HG02981 (cell line): ENCODE results near the gene ADGRL3.
"Not testable (repeated sequence)": the region's sequence is repeated elsewhere in the genome, so short reads cannot be mapped to it uniquely, and the experiment has no call there.

ENCODE experiments used
- ATAC-seq: cut with Tn5 transposase; IDR thresholded peaks from one replicate; pipeline ENCODE4 v1.9.1; 2021; ENCODE audit warnings: mild to moderate bottlenecking, moderate library complexity; ENCODE audit not compliant: unreplicated experiment

The ADGRL3 gene

DNA sequence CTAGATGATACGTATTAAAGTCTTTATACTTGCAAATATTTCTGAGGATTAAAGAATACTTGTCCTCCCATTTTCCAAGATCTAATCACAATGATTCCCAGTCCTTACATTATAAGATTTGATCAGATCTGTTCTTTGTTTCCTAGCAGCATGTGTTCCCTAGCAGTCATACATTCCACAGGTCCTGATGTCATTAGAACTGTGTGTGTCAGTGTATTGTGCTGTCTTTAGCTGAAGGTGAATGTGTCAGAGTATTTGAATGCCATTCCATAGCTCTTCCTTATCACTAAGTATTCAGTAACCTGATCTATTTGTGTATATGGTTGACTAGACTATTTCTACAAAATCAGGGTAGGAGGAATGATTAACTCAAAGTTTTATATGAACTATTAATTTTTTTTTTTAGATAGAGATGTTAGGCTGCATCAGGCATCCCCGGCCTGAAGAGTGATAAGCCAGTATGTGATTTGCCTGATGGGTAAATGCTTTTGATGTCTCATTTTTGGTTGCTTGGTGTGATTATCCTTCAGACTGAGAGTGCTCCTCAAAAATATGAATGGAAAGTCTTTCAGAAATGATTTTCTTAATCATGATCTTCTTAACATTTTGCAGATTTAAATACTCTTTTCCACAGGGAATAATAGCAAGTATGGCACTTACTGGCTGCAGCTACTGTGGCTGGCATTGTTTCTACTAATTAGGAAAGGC lies 4.4 kb downstream of the ADGRL3 start:
- no peak for ATAC-seq

DNA sequence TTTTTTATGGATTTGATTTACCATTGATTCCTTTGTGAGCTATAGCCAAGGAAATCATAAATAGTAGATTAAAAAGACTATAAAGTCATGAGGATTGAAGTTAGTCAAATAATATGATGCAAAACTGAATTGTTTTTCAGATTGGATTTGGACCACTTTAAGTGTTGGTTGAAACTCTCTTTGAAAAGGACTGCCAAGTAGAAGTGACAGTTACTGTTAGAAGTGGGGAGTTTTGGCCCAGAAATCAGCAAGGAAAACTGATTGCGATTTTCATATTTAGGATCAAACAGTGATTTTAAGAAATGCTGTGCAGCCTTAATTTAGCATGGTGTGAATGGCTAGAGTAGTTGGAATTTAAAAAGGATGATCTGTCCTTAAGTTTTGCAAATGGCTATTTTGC lies 4.9 kb downstream of the ADGRL3 start:
- no peak for ATAC-seq

GRCh38 chr4:61207156-61207555 lies 7.0 kb downstream of the ADGRL3 start:
- ATAC-seq, result not testable (repeated sequence)

GRCh38 chr4:61210186-61210939 lies 10.2 kb downstream of the ADGRL3 start:
- no peak for ATAC-seq

- no peak for ATAC-seq
These were observed 11.7 kb downstream of the ADGRL3 start for GRCh38 chr4:61211781-61212180.

DNA sequence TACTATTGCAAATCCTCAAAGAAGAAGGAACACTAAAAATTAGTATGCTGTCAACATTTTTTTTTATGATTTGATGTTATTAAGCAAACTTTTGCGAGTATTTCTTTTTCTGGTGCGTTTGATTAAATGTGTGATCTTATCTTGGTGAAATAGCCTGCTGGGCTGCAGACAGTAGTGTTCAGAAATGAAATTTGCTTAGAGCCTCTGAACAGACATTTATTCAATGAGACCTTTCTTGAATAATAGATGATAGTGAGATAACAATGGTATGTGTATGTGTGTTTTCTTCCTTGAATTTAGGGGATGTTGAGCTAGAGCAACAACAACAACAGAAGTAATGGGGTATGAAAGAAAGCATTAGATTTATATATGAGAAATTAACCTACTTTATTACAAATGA lies 12.7 kb downstream of the ADGRL3 start:
- no peak for ATAC-seq

GRCh38 chr4:61214680-61215079 lies 14.6 kb downstream of the ADGRL3 start:
- no peak for ATAC-seq

DNA sequence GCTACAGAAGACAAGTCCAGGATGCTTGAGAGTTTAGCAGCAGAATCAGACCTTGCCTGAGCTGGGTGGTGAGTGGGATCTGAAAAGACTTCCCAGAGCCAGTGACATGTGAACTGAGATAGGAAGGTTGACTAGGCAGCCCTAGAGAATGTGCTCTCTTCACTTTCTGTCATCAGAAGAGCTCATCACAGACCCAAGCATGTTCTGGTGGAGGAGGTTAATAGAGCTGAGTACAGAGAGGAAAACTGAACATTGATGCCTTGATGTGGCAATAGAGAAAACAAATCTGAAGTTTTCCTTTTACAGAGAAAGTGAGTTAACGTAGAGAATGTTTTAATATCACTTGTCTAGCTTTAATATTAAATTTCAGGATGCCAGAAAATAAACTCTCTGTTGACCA lies 17.1 kb downstream of the ADGRL3 start:
- ATAC-seq, result no peak

- ATAC-seq, result no peak
These were observed 20.4 kb downstream of the ADGRL3 start for GRCh38 chr4:61220556-61220955.

DNA sequence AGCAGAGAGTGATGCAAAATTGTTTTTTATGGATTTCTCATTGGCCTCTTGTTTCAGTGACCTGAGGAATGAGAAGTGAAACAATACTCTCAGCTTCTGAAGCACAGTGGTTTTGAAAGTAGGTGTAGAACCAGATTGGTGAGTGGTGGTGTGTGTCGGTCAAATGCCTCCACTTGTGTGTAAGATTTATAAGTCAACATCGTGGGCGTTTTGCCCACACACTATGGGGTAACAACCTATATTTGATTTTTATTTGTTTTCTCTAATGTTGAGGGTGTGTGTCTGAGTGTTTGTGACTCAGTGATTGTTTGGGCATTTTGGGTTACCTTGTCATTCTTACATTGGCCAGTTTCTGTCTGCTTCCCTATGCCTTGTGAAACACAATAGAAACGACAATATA lies 23.3 kb downstream of the ADGRL3 start:
- ATAC-seq, result no peak

GRCh38 chr4:61224573-61224972 lies 24.4 kb downstream of the ADGRL3 start:
- ATAC-seq, result no peak

- ATAC-seq, result no peak
These were observed 25.5 kb downstream of the ADGRL3 start for GRCh38 chr4:61225656-61226055.

- ATAC-seq, result no peak
These were observed 31.3 kb downstream of the ADGRL3 start for GRCh38 chr4:61231421-61231820.

DNA sequence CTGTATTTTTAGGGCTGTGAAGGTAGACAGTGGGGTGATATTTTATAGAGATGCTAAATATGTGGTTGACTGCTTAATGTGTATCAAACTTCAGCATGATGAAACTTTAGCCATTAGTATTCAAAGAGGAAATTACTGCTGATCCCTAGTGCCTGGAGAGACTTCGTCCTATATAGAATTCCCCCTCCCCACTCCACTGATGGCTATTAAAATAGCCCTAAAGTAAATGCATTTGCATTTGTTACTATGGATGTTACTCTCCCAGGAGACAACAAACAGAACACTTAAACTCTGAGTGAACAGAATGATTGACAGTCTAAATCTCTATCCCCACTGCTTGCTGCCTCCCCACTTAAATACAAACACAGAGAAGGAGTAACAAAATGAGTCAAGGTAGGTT lies 39.1 kb downstream of the ADGRL3 start:
- no peak for ATAC-seq

GRCh38 chr4:61243962-61244361 lies 43.8 kb downstream of the ADGRL3 start:
- no peak for ATAC-seq

DNA sequence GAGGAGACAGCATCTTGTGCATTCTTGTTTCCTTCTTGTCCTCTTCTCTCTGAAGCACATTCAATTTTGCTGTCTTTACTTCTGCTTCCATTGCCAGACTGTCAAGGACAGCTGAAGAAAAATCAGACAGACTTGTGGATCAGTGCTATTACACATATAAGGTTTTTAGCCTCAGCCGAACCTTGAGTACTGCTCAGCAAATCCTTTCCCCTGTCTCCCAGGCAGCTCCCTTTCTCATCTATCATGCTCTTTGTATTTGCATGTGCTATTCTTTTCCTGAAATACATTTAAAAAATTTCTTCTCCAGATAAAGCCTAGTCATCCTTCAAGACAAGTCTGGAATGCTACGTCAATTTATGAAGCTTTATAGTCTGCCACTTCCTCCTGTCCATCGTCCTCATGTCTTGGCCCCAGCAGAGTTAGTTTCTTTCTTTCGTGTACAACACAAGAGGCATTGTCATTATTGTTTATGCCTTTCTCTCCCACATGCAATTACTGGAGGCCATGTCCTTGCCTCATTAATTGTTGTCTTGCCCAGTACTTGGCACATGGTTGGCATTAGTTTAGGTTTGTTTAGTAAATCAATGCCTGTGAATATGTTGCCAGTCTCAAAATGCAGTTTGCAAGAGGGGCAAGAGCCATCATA lies 45.1 kb downstream of the ADGRL3 start:
- no peak for ATAC-seq

GRCh38 chr4:61246034-61246433 lies 45.9 kb downstream of the ADGRL3 start:
- ATAC-seq, result no peak

GRCh38 chr4:61248705-61249104 lies 48.6 kb downstream of the ADGRL3 start:
- ATAC-seq, result no peak

- no peak for ATAC-seq
These were observed 51.0 kb downstream of the ADGRL3 start for GRCh38 chr4:61251129-61251528.

- no peak for ATAC-seq
These were observed 54.3 kb downstream of the ADGRL3 start for GRCh38 chr4:61254406-61254805.

DNA sequence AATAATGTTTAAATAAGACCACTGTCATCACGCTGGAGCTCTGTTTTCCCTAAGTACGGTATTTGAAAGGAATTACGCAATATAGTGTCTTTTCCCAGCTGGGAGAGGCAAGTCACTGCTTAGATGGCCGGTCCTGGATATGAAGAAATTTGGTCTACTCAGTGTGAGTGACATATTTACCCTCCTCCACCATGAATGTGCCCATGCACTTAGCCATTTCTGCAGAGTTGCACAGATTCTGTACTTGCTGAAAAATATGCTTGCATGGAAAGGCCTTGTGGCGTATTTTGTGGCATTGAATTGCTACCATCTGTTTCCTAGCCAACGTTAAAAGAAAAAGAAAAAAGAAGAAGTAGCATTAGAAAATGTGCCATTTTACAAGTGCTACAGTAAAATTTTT lies 73.1 kb downstream of the ADGRL3 start:
- no peak for ATAC-seq

- no peak for ATAC-seq
These were observed 74.2 kb downstream of the ADGRL3 start for GRCh38 chr4:61274286-61274685.
